Parathyroid adenoma (tissue), 2 donors: ENCODE results near the gene MROH8.

Experiments
- H2AFZ ChIP-seq: fragments of 300-600 bp; sonication (generic); one replicate; pipeline ENCODE4 v1.7.0; 2017; ENCODE audit warnings: antibody characterized with exemption, mild to moderate bottlenecking
- H3K27ac ChIP-seq: fragments of 300-600 bp; sonication (generic); one replicate; pipeline ENCODE4 v1.7.0; 2017
- H3K27me3 ChIP-seq: fragments of 300-600 bp; sonication (generic); one replicate; pipeline ENCODE4 v1.7.0; 2017; ENCODE audit warnings: low read length; ENCODE audit not compliant: control insufficient read depth, insufficient read depth
- H3K36me3 ChIP-seq: fragments of 300-600 bp; sonication (generic); one replicate; pipeline ENCODE4 v1.7.0; 2017; ENCODE audit warnings: low read length; ENCODE audit not compliant: control insufficient read depth, insufficient read depth
- H3K4me1 ChIP-seq: fragments of 300-600 bp; sonication (generic); one replicate; pipeline ENCODE4 v1.7.0; 2017; ENCODE audit warnings: control low read depth
- H3K4me2 ChIP-seq: fragments of 300-600 bp; sonication (generic); one replicate; pipeline ENCODE4 v1.7.0; 2017; ENCODE audit warnings: low read length
- H3K4me3 ChIP-seq: fragments of 300-600 bp; sonication (generic); one replicate; pipeline ENCODE4 v1.7.0; 2017; ENCODE audit warnings: low read depth, low read length
- H3K79me2 ChIP-seq: fragments of 300-600 bp; sonication (generic); one replicate; pipeline ENCODE4 v1.7.0; 2017; ENCODE audit warnings: control low read depth
- H3K9ac ChIP-seq: fragments of 300-600 bp; sonication (generic); one replicate; pipeline ENCODE4 v1.7.0; 2017; ENCODE audit warnings: mild to moderate bottlenecking
- H3K9me3 ChIP-seq: fragments of 300-600 bp; sonication (generic); one replicate; pipeline ENCODE4 v1.7.0; 2017; ENCODE audit warnings: low read length; ENCODE audit not compliant: control insufficient read depth
- TF ChIP-seq, protein P1 (sequence below): fragments of 300-600 bp; sonication (generic); IDR thresholded peaks from one replicate; pipeline ENCODE4 v1.7.0; 2017; ENCODE audit warnings: antibody characterized with exemption, mild to moderate bottlenecking
- donor health status: primary hyperparathyroidism.

MROH8 gene

DNA sequence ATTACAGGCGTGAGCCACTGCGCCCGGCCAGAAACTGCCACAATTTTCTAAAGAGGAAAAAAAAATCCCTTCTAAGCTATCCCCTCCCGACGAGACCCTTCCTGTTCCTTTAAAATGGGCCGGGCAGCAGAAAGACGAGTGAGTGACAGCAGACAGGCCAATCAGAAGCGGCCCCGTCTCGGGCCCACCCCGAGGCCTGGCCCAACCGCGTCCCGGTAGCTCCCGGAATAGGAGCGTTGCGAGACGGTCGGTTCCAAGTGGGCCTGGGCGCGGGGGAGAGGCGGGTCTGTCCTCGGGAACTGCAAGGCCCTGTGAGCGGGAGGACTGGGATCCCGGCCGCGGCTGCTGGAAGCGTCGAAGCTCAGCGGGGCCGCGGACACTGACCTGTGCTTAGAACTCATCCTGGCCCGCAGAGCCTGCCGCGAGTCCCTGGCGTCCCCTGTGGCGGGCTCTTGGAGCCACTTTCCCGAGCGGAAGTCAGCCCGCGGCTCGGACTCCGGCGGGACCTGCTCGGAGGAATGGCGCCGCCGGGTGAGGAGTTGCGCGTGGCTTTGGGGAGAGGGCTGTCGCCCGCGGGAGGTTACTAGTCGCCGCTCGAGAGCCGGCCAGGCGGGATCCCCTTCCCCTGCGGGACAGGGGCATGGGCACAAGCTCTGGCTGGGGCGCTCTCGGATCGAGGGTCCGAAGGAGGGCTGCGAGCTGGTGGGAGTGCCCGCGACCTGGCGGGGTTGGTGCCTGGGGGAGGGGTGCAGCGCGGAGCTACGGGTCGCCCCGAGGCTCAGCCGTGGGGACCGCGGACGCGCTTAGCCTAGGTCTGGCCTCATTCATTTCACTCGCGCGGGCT lies at the start of gene MROH8, which contains the start of gene RPN2:
Gene MROH8, minus strand, starts transcription at position 710 of the 844 bp plus-strand sequence.
Gene RPN2, plus strand, starts transcription at position 492 of the 844 bp plus-strand sequence. Its CDS starts 27 bp downstream, at position 519.
- H3K27me3 ChIP-seq, result no peaks in the 10 kb centered on the region
- no peaks in the 10 kb centered on the region for H3K9me3 ChIP-seq
- H3K4me2 ChIP-seq, result peak within 1 kb of the TSS; percentile 85
- TF ChIP-seq, protein P1, sequence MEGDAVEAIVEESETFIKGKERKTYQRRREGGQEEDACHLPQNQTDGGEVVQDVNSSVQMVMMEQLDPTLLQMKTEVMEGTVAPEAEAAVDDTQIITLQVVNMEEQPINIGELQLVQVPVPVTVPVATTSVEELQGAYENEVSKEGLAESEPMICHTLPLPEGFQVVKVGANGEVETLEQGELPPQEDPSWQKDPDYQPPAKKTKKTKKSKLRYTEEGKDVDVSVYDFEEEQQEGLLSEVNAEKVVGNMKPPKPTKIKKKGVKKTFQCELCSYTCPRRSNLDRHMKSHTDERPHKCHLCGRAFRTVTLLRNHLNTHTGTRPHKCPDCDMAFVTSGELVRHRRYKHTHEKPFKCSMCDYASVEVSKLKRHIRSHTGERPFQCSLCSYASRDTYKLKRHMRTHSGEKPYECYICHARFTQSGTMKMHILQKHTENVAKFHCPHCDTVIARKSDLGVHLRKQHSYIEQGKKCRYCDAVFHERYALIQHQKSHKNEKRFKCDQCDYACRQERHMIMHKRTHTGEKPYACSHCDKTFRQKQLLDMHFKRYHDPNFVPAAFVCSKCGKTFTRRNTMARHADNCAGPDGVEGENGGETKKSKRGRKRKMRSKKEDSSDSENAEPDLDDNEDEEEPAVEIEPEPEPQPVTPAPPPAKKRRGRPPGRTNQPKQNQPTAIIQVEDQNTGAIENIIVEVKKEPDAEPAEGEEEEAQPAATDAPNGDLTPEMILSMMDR, result no peak
- H3K79me2 ChIP-seq, result peaks cover 23% of the 10 kb centered on the region
- H3K9ac ChIP-seq, result peak within 1 kb of the TSS; percentile 59
- H3K4me1 ChIP-seq, result peaks cover 8% of the 10 kb centered on the region
- H3K36me3 ChIP-seq, result no peaks in the 10 kb centered on the region
- H3K27ac ChIP-seq, result peak within 1 kb of the TSS; percentile 90
- H2AFZ ChIP-seq, result peak within 1 kb of the TSS; percentile 74
- H3K4me3 ChIP-seq, result peak within 1 kb of the TSS; percentile 92

DNA sequence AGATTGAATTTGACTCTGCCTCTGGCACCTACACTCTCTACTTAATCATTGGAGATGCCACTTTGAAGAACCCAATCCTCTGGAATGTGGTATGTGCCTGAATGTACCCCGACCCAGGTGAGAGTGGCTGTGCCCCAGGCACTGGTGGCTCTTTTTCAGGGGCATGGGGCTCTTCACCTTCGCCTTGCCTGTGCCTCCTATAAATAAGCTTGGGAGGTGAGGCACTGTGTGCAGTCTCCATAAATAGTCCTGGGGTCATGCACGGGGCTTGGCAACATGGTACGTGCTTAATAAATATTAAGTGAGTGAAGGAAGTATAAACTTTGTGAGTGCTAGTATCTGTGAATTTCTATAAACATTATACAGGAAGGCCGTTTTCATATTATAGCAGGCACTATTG lies 49.3 kb upstream of the MROH8 start:
- Histone ChIP-seq H3K36me3 (no peaks in the 10 kb centered on the region), H3K9ac (no peak overlapping the region)
- TF ChIP-seq, protein P1, result no peak

DNA sequence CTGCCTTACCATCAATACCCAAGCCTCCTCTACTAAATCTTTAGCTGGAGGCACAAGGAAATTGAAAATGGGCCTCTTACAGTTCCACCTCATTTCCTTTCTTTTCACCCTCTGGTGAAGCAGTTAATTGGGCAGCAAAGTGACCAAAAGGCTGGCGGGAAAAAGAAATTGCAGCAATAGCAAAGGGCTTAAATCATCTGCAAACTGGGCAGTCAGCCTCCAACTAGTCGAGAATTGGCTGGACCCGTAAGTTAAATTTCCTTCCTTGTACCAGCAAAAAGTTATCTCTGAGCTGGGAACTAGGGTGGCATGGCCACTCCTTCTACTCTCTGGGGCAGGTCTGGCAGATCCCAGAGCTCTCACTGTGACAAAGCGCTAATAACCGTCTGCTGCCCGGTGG lies 48.7 kb upstream of the MROH8 start:
- H3K4me3 ChIP-seq, result no peak overlapping the region
- no peaks in the 10 kb centered on the region for H3K9me3 ChIP-seq
- H3K27ac ChIP-seq, result no peak overlapping the region
- peaks cover 5% of the 10 kb centered on the region for H3K4me1 ChIP-seq
- H3K4me2 ChIP-seq, result no peak overlapping the region
- H3K27me3 ChIP-seq, result no peaks in the 10 kb centered on the region
- no peaks in the 10 kb centered on the region for H3K36me3 ChIP-seq
- TF ChIP-seq, protein P1, result no peak
- H3K9ac ChIP-seq, result no peak overlapping the region
- no peak overlapping the region for H2AFZ ChIP-seq
- H3K79me2 ChIP-seq, result no peaks in the 10 kb centered on the region

More for the DNA sequence above, 49.3 kb upstream of the MROH8 start:
- H3K4me2 ChIP-seq, result no peak overlapping the region
- no peak overlapping the region for H2AFZ ChIP-seq
- no peak overlapping the region for H3K4me3 ChIP-seq
- H3K9me3 ChIP-seq, result no peaks in the 10 kb centered on the region
- H3K79me2 ChIP-seq, result no peaks in the 10 kb centered on the region
- no peak overlapping the region for H3K27ac ChIP-seq
- H3K27me3 ChIP-seq, result no peaks in the 10 kb centered on the region
- H3K4me1 ChIP-seq, result peaks cover 5% of the 10 kb centered on the region

DNA sequence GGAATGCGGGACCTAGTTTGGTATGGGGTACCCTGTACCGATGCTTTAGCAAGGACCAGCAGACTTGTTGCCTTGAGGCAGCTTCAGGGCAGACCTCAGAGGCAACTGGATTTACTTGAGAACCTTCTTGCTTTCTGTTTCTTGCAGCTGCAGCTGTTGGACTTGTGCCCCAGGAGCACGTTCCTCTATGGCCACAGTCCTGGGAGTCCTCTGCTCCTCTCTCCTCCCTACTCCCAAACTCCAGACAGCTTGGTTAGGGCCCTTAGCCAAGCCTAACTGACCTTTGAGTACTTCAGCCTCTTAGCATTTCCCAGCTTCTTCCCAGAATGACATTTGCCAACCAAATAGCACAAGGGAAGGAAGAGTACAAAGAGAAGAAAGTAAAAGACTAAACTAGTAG lies 47.5 kb upstream of the MROH8 start:
- Histone ChIP-seq H3K9ac (no peak overlapping the region), H3K27me3 (no peaks in the 10 kb centered on the region), H3K4me1 (peaks cover 5% of the 10 kb centered on the region), H3K27ac (no peak overlapping the region), H3K9me3 (no peaks in the 10 kb centered on the region), H3K4me2 (no peak overlapping the region), H2AFZ (no peak overlapping the region), H3K36me3 (no peaks in the 10 kb centered on the region), H3K4me3 (no peak overlapping the region), H3K79me2 (no peaks in the 10 kb centered on the region)
- TF ChIP-seq, protein P1, result no peak

DNA sequence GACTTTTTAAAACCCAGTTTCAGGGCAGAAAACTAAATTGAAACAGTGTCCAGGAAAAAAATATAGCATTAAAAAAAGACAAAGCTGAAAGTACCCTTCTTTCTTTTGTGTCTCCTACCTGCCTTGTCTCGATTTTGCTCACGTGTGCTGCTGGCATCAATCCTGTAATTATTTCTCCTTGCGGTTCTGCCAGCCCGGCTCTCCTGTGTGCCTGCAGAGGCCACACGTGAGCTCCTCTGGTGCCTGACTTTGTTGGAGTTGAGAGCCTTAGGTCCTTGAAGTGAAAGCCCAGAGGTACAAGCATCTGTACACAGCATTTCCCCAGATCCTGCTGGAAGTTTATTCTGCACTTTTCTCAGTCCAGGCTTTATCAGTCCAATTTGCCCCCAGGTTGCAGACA lies 45.8 kb upstream of the MROH8 start:
- Histone ChIP-seq H2AFZ (no peak overlapping the region), H3K36me3 (no peaks in the 10 kb centered on the region), H3K9ac (no peak overlapping the region), H3K27ac (no peak overlapping the region), H3K4me1 (peaks cover 5% of the 10 kb centered on the region), H3K27me3 (no peaks in the 10 kb centered on the region), H3K4me3 (no peak overlapping the region), H3K4me2 (no peak overlapping the region), H3K79me2 (no peaks in the 10 kb centered on the region), H3K9me3 (no peaks in the 10 kb centered on the region)
- TF ChIP-seq, protein P1, result no peak
